NB4 (cell line): ENCODE data around the gene TRIM61.

Source experiments
- DNase-seq: peaks from one replicate; pipeline ENCODE4 v3.0.0; 2010; ENCODE audit warnings: low read depth
- H3K4me3 ChIP-seq: one replicate; pipeline ENCODE4 v1.5.1; 2011; ENCODE audit warnings: mild to moderate bottlenecking, low read depth, low read length, moderate library complexity
- MYC ChIP-seq: IDR thresholded peaks from 2 replicates; pipeline ENCODE4 v1.6.1; 2011; ENCODE audit warnings: low read depth, low read length
- POLR2A ChIP-seq: IDR thresholded peaks from 2 replicates; pipeline ENCODE4 v1.6.1; 2011; ENCODE audit warnings: mild to moderate bottlenecking; ENCODE audit not compliant: insufficient read length; ENCODE audit errors: extremely low read depth
- TF ChIP-seq, protein P1 (sequence below): IDR thresholded peaks from 2 replicates; pipeline ENCODE4 v1.6.1; 2011; ENCODE audit warnings: low read depth, low read length
- TF ChIP-seq, protein P2 (sequence below): IDR thresholded peaks from one replicate; pipeline ENCODE4 v1.5.1; 2012; ENCODE audit warnings: low read depth, low read length

TRIM61 gene

DNA sequence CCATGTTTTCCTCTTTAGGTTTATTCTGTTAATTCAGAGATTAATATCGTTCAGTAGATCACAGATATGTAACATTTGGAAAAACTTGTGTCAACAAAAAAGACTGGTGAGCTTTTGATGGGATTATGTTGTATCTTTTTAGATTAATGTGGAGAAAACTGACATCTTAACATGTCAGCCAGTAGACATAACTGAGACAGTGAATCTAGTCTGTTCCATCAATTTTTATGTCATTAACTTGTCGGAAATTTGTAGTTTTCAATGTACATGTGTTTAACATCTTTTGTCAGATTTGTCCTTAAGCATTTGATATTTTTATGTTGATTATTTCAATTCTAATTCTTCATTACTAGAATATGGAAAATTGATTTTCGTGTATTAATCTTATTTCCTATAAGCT, 58.5 kb downstream of the TRIM61 start:
- TF ChIP-seq POLR2A (no peak), MYC (no peak)
- TF ChIP-seq, protein P1, sequence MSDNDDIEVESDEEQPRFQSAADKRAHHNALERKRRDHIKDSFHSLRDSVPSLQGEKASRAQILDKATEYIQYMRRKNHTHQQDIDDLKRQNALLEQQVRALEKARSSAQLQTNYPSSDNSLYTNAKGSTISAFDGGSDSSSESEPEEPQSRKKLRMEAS: no peak
- TF ChIP-seq, protein P2, sequence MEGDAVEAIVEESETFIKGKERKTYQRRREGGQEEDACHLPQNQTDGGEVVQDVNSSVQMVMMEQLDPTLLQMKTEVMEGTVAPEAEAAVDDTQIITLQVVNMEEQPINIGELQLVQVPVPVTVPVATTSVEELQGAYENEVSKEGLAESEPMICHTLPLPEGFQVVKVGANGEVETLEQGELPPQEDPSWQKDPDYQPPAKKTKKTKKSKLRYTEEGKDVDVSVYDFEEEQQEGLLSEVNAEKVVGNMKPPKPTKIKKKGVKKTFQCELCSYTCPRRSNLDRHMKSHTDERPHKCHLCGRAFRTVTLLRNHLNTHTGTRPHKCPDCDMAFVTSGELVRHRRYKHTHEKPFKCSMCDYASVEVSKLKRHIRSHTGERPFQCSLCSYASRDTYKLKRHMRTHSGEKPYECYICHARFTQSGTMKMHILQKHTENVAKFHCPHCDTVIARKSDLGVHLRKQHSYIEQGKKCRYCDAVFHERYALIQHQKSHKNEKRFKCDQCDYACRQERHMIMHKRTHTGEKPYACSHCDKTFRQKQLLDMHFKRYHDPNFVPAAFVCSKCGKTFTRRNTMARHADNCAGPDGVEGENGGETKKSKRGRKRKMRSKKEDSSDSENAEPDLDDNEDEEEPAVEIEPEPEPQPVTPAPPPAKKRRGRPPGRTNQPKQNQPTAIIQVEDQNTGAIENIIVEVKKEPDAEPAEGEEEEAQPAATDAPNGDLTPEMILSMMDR: no peak
- DNase-seq: no peak
- H3K4me3 ChIP-seq: no peak overlapping the region
